Coronary artery (tissue), 2 donors: ENCODE data around the gene TRMT44.

Source experiments
- DNase-seq: peaks from one replicate; pipeline ENCODE4 v3.0.0-alpha.2; 2017; ENCODE audit warnings: low spot score
- H3K27ac ChIP-seq, 2 donors: fragments of 200-600 bp; sonication (generic); one replicate each; pipeline ENCODE4 v1.5.1; 2016 to 2019
- H3K4me3 ChIP-seq: fragments of 200-600 bp; sonication (generic); 2 replicates; pipeline ENCODE4 v1.5.1; 2016; ENCODE audit warnings: mild to moderate bottlenecking, moderate library complexity
- TF ChIP-seq, protein P1 (sequence below): fragments of 200-600 bp; sonication (generic); IDR thresholded peaks from one replicate; pipeline ENCODE4 v1.5.1; 2019; ENCODE audit warnings: antibody characterized with exemption

The TRMT44 gene

DNA sequence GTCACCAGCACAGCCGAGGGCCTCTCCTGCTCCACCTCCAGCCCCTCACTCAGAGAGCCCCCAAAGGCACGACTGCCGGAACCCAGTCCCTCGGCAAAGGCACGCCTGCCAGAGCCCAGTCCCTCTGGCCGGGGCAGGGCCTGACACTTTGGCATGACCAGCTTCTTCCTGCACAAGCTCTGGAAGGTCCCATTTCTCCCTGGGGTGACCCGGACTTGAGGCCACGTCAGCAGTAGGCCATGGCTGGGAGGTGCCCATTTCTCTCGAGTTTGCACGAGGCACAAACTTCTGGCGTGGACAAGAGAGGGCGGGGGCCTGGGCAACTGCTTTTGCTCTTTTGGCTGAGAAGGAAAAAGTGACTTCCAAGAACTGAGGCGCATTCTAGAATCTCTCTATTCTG, 77.4 kb downstream of the TRMT44 start:
- DNase-seq = no peak

DNA sequence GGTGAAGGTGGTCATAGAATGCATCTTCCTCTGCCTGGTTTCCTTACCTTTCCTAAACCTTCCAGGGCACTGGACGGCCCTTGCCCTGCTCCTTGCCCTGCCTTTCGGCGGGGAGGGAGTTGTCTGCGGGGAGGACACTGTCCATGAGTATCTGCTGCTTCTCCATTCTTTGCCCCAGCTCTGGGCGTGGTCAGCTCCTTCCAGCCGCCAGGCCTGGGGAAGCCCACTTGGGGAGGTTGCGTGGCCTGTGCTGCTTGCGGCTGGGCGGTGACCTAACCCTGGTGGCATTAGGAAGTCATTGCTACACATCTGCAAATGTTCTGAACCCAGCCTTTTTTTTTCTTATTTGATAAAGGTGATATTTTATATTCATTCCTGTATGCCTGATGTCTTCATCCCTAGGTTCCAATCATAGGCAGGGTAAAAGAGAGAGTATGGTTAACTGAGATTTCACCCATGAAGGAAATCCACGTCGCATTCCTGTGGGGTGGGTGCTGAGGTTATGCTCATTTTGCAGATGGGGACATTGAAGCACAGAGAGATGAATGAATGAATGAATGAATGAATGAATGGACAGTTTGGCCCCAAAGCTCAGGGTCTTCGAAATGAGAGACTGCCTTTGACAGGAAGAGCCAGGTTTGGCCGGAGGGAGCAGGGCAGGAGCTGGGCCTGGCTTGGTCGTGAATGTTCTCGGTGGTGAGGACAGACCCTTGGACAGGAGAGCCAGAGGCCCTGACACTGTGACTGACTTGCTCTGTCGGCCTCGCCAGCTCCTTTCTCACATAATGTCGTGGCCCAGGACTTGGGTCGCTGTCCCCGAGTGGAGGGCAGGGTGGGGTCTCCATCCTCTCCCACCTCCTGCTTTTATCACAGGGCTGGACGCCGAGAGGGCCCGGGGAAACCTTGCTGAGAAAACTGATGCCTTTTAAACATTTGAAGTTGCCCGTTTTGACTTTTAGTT, 81.9 kb downstream of the TRMT44 start:
- Histone ChIP-seq H3K27ac (no peak overlapping the region), H3K4me3 (no peak overlapping the region)
- TF ChIP-seq, protein P1, sequence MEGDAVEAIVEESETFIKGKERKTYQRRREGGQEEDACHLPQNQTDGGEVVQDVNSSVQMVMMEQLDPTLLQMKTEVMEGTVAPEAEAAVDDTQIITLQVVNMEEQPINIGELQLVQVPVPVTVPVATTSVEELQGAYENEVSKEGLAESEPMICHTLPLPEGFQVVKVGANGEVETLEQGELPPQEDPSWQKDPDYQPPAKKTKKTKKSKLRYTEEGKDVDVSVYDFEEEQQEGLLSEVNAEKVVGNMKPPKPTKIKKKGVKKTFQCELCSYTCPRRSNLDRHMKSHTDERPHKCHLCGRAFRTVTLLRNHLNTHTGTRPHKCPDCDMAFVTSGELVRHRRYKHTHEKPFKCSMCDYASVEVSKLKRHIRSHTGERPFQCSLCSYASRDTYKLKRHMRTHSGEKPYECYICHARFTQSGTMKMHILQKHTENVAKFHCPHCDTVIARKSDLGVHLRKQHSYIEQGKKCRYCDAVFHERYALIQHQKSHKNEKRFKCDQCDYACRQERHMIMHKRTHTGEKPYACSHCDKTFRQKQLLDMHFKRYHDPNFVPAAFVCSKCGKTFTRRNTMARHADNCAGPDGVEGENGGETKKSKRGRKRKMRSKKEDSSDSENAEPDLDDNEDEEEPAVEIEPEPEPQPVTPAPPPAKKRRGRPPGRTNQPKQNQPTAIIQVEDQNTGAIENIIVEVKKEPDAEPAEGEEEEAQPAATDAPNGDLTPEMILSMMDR = no peak
- no peak for DNase-seq

More for the DNA sequence above, 77.4 kb downstream of the TRMT44 start:
- no peak overlapping the region for H3K4me3 ChIP-seq
- TF ChIP-seq, protein P1 = no peak
- no peak overlapping the region for H3K27ac ChIP-seq

DNA sequence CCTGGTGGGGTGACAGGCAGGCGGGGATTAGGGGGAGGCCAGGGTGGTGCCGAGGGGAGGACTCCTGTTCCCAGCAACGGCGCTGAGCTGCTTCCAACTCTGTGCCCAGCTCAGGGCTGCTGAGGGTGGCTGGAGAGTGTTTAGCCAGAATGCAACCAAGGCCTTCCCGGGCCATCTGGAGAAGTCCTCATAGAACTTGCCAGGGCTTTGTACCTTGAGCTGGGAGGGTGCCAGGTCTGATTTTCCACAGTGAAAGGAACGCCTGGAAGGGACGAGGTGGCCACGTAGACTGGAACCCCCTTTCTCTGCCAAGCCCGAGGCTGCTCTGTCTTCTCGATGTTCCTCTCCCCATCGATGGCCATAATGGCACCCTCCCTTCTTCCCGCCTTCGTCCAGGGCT, 82.6 kb downstream of the TRMT44 start:
- no peak overlapping the region for H3K27ac ChIP-seq
- DNase-seq = no peak
- TF ChIP-seq, protein P1 = no peak

DNA sequence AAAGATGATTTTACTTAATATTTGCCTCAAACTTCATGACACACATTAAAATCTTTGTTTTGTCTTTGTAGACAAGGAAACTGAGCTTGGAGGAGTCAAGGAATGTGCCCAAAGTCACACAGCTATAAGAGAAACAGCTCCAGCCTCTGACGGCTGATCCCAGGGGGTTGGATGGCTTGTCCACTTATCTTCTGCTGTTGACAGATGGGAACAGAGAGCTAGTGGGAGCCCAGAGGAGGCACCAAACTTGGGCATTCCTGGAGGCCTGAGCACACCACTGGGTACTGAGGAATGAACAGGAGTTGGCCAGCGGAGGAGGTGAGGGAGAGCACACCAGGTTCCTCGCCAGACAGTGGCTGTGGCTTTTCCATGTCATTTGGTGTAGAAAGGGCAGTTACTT, 83.2 kb downstream of the TRMT44 start:
- no peak for DNase-seq
- Histone ChIP-seq H3K4me3 (no peak overlapping the region), H3K27ac (no peak overlapping the region)
- TF ChIP-seq, protein P1 = no peak

More for the DNA sequence above, 82.6 kb downstream of the TRMT44 start:
- no peak overlapping the region for H3K4me3 ChIP-seq

DNA sequence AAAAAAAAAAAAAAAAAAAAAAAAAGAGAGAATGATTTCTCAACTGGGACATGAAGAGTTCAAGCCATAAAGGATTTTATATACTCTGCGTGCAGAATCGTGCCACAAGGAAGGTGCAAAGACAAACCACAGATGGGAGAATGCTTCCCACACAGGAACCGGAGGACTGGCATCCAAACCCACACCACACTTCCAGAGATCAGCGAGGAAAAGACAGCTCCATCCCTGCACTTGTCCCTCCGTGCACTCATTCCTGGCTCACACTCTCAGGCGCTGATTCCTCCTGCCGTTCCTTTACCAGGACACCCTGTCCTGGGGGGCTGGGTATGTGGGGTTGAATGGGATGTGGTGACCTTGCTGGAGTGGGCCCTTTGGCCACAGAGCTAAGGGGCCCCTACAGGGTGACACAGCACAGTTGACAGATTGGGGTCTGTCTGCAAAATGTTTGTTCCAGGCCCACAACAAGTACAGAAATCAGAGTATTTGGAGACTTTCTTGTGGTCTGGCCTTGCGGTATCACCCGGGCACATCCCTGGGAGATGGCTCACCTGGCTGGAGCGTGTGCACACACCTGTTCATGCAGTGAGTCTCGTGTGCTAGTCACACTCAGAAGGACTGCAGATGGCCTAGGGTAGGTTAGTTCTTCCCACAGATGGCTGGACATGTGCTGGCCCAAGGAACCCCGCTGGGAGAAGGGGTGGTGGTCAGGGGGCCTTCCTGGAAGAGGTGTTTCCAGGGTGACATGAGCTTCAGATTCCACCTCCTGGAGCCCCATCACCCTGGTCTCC, 84.2 kb downstream of the TRMT44 start:
- TF ChIP-seq, protein P1 = no peak
- Histone ChIP-seq H3K4me3 (no peak overlapping the region), H3K27ac (no peak overlapping the region)
- DNase-seq = no peak

DNA sequence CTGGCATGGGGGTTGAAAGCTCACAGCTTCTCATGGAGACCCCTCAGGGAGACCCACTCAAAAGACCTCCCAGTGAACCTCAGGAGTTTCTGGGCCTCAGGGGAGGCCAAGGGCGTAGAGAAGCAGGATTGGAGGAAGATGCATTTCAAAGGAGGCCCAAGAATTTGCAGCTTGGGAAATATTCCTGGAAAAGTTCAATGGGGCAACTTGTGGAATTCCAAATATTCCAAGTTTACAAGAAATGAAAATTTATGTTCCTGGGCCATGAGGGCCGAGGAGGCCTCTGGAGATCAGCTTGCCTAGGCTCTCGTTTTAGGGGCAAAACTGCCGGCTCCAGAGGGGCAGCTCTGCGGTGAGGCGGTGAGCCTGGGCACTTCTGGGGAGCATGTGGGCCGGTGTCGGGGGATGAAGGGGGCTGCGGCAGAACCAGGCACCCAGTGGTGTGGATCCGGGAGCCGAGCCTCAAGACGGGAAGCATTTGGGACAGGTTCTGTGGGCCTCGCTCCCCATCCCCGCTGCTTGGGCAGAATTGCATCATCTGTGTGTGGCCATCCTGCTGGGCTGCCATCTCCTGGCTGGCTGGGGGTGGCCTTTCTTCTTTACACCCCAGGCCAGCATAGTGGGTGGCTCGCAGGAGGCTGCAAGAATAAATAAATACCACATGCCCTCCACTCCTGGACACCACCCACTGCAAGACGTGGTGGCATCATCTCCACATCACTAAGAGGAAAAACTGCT, 85.0 kb downstream of the TRMT44 start:
- TF ChIP-seq, protein P1 = no peak

More for the DNA sequence above, 85.0 kb downstream of the TRMT44 start:
- DNase-seq = no peak
- H3K27ac ChIP-seq = no peak overlapping the region
- H3K4me3 ChIP-seq = no peak overlapping the region
